ENCODE measurements around the gene CNTNAP5.

DNA sequence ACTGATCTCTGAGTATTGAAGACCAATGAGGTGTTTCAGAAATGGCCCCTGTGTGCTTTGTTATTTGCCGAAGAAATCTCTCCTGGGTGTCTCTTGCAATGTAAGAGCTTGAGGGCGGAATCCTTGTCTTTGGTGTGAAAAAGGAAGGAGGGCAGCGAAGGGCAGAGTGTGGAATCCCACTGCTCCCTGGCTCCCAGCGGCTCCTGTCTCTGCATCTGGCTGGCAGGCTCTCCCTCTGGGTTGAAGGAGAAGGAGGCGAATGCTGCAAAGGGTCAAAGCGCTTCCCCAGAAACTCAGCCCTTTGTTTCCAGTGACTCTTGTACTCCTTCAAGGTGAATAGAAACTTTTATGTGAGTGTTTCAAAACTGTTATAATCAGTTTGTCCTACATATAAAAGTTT is 457.5 kb downstream of the CNTNAP5 start:
- TF ChIP-seq, protein P1, sequence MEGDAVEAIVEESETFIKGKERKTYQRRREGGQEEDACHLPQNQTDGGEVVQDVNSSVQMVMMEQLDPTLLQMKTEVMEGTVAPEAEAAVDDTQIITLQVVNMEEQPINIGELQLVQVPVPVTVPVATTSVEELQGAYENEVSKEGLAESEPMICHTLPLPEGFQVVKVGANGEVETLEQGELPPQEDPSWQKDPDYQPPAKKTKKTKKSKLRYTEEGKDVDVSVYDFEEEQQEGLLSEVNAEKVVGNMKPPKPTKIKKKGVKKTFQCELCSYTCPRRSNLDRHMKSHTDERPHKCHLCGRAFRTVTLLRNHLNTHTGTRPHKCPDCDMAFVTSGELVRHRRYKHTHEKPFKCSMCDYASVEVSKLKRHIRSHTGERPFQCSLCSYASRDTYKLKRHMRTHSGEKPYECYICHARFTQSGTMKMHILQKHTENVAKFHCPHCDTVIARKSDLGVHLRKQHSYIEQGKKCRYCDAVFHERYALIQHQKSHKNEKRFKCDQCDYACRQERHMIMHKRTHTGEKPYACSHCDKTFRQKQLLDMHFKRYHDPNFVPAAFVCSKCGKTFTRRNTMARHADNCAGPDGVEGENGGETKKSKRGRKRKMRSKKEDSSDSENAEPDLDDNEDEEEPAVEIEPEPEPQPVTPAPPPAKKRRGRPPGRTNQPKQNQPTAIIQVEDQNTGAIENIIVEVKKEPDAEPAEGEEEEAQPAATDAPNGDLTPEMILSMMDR (IDR thresholded peaks at IDR 0.05; ENCODE audit: low read length) = no peak
- TF ChIP-seq EZH2 (optimal IDR thresholded peaks at IDR 0.05; ENCODE audit: low read depth, low read length) = no peak

Data from MM.1S (cell line).